HK-2 (cell line): ENCODE data around the gene FIP1L1.

Experiments
- DNase-seq: peaks from one replicate; pipeline ENCODE4 v3.0.0-alpha.2; 2018; ENCODE audit not compliant: unreplicated experiment

FIP1L1 gene

DNA sequence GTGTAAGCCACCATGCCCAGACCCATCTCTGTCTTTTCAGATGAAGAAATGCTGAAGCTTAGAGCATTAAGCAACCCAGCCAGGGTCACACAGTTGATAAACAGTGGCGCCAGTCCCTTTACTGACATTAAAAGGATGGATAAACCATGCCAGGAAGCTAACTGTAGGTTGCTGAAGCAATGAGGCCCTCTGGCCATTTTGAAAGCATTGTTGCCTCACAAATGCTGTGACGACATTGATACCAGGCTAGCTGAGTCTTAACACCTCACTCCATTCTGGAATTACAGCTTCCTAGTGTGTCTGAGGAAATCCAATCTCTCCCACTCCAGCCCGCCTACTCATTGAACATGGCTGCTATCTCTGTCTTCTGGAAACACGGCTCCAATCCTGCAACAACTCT, 124.1 kb downstream of the FIP1L1 start:
- no peak for DNase-seq

DNA sequence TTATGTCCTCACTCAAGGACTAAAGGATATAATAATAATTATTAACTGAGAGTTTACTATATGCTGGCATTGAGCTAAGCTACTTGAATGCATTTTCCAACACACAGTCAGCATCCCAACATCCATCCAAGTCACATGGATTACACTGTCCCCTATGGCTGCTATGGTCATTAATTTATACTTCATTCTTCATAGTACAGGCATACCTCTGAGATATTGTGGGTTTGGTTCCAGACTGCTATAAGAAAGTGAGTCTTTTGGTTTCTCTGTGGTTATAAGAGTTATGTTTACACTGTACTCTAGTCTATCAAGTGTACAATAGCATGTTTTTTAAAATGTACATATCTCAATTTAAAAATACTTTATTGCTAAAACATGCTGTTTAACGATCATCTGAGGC, 124.7 kb downstream of the FIP1L1 start:
- no peak for DNase-seq

DNA sequence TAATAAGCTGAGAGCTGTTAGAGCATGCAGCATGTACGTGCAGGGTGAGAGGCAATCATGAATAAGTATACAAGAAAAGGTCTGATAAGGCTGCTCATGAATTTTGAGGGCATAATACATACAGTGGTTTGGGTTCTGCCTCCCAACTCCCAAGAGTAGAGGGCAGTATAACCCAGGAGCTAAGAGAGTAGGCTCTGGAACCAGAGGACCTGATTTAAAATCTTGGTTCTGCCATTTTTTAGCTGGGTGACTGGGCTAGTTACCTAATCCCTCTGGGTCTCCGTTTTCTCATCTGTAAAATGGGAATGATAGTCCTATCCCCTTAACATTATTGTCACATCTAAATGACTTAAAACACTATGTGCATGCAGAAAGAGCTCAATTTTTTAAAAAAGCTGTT, 128.5 kb downstream of the FIP1L1 start:
- DNase-seq: no peak

DNA sequence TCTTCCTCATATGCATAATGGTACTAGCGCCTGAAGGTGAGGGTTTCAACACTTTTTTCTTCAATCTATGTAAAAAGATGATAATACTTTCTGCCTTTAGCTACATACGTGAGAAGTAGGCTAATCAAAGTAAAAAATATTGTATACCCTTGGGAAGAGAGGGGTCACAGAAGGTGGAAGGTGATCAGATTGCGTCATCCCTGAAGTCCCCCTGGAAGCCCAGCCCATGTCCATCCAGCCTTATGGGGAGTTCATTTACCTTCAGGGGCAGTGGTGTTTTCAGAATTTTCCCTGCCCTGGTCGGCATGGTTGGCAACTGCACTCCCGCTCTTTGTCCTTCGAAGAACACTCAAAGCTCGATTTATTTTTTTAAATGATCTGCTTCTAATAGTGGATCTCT, 129.6 kb downstream of the FIP1L1 start:
- no peak for DNase-seq

DNA sequence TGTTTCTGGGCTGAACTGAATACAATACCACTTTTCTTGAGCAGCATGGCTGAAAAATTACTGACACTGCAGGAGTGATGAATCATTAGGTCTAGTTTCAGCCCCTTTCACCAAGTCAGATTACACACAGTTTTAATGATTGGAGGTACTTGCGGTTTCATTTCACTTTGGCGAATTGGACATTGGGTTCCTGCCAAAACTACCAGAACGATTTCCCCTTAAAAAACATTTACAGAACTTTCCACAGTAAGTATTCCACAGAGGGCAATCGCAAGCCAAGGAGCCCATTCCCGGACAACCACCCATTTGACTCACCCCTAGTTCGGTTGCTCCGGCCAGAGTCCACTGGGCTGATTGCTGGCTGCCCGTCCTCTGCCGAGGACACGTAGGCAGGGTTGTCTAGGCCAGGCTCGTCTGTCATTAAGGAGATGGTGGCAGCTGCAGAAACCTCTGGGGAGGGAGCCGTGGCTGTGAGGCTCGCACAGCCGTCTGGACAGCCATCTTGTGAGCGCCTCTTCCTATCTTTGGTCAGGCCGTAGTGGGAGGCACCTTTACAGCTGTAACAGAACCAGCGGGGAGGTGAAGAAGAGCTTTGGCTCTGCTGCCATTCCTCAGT, 130.3 kb downstream of the FIP1L1 start:
- DNase-seq: no peak

DNA sequence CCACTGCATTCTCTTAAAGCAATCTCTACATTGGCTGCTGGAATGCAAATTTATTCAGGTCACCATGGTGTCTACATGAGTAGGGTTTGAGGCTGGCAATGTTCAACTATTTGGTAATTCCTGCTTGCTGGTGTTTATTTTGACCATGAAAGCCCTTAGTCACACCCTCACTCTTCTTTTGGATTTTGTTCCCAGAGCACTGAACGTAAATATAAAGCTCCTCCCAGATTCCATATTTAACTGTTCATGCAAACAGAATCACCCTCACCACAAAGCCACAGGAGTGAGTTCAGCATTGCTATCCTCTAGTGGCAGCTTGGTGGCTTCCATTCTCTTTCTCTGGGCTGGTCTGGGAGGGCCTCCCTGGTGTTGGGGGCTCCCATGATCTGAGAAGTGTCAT, 131.0 kb downstream of the FIP1L1 start:
- DNase-seq: no peak

DNA sequence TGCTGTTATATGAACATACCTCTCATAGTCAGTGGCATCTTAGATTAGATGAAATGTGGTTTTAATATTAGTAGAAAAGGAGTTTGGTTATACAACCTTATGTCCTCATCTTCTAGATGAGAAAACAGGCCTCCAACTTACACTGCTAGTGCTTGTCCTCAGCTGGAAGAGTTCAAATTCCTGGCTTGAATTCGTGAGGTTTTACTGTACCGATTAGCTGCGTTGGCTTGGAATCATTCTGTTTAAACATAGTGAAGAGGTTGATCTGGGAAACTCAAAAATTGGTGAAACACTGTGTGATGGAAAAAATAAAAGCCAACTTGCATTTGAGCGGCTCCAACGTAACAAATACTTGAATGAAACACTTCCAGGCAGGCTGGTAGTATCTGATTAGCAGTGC, 132.9 kb downstream of the FIP1L1 start:
- no peak for DNase-seq
